GM10248 (cell line): ENCODE data around the gene CXCL5.
"Not testable (repeated sequence)": the region's sequence is repeated elsewhere in the genome, so short reads cannot be mapped to it uniquely, and the experiment has no call there.

Source experiments
- CTCF ChIA-PET: fragments of 300-600 bp; sonication (Branson Sonifier 250); formaldehyde crosslinking; extraction: SDS; loops from one replicate; lab custom pipeline; 2021; ENCODE audit warnings: antibody characterized with exemption; lab: Yijun Ruan, JAX
- POLR2A ChIA-PET: fragments of 350-650 bp; sonication (Branson Sonifier 250); formaldehyde crosslinking; extraction: SDS; loops from one replicate; lab custom pipeline; 2020; ENCODE audit warnings: antibody characterized with exemption; lab: Yijun Ruan, JAX
- DNase-seq: peaks from one replicate; pipeline ENCODE4 v3.0.0; 2012; ENCODE audit errors: extremely low spot score
- CTCF ChIP-seq: IDR thresholded peaks from 2 replicates; pipeline ENCODE4 v1.5.1; 2012; ENCODE audit warnings: mild to moderate bottlenecking, low read depth; ENCODE audit errors: extremely low read depth, missing control alignments, control extremely low read depth

Gene CXCL5

GRCh38 chr4:73974352-73974751 lies 24.1 kb downstream of the CXCL5 start:
- CTCF ChIA-PET: no interaction called here
- TF ChIP-seq CTCF: no peak

DNA sequence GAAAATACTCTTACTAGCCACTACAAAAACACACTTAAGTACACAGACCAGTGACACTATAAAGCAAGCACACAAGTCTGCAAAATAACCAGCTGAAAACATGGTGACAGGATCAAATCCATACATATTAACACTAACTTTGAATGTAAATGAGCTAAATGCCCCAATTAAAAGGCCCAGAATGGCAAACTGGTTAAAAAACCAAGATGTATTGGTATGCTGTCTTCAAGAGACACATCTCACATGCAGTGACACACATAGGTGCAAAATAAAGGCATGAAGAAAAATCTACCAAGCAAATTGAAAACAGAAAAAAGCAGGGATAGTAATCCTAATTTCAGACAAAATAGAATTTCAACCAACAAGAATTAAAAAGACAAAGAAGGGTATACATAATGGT lies 27.5 kb downstream of the CXCL5 start:
- ChIA-PET POLR2A (no interaction called here), CTCF (no interaction called here)
- no peak for TF ChIP-seq CTCF
- no peak for DNase-seq

More at GRCh38 chr4:73974352-73974751, 24.1 kb downstream of the CXCL5 start:
- POLR2A ChIA-PET: no interaction called here
- DNase-seq: no peak

GRCh38 chr4:73970011-73970410 lies 28.5 kb downstream of the CXCL5 start:
- CTCF ChIA-PET: no interaction called here
- TF ChIP-seq CTCF: no peak
- no peak for DNase-seq
- POLR2A ChIA-PET: no interaction called here

DNA sequence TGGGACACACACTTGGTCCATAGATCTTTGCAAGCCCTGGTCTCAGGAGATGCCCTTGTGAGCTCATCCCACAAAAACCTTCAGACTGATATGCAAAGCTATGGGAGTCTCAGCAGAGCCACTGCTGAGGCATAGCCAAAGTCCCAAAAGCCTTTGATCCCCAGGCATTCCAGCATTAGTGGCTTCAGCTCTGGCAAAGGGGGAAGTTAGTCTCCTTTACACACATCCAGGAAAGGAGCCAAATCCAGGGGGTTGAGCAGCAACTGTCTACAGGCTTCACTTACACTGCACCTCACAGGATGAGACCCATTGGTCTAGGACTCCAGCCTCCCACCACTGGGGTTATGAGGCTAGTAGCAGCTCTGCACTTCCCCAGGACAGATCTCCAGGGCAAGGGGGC lies 30.6 kb downstream of the CXCL5 start:
- CTCF ChIA-PET: interaction anchor here (1.1 to 1.5 kb wide), 2 partner anchors 9 to 40 kb away, joined by 3 to 4 read pairs; no protein-coding TSS in a partner anchor
- TF ChIP-seq CTCF: no peak
- POLR2A ChIA-PET: no interaction called here
- no peak for DNase-seq

DNA sequence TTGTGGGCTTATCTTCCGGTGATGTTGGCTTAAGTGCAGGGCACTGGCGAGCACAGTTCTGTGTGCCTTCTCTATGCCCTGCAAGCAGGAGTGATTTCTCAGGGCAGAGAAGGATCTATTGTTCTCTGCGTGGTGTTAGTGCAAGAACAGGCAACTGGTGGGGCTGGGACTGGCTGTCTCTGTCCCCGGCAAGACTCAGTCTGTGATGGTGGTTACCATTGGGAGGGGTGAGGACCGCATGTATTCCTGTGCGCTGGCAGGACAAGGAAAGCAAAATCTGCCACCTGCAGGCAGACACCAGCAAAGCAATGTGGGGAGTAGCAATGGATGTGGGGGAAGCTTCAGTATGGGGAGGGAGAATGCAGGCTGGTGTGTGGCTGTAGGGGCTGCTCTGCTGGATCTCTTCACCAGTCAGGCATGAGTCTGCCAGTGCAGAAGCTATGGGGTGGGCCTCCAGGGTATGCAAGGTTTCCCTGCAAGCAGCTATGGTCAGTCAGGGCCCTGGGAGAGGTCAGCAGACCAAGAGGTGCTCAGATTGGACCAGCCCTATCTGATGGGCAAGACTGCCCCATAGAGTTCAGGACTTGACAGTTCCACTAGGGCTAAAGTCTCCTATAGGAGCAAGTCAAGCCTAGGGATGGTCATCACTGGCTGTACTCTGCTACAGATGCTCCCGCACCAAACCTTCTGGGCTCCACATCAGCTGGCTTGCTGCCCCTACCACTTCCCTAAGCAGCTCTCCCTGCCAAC lies 33.4 kb downstream of the CXCL5 start:
- POLR2A ChIA-PET: no interaction called here
- CTCF ChIA-PET: no interaction called here
- DNase-seq: no peak
- no peak for TF ChIP-seq CTCF

GRCh38 chr4:73962724-73963123 lies 35.8 kb downstream of the CXCL5 start:
- DNase-seq: no peak
- POLR2A ChIA-PET: no interaction called here

DNA sequence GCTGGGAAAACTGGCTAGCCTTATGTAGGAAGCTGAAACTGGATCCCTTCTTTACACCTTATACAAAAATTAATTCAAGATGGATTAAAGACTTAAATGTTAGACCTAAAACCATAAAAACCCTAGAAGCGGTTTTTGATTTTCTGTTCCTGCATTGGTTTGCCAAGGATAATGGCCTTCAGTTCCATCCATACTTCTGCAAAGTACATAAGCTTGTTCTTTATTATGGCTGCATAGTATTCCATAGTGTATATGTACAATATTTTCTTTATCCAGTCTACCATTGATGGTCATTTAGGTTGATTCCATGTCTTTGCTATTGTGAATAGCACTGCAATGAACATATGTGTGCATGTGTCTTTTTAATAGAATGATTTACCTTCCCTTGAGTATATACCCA lies 39.4 kb downstream of the CXCL5 start:
- CTCF ChIA-PET, POLR2A ChIA-PET, DNase-seq: not testable (repeated sequence)

More at GRCh38 chr4:73962724-73963123, 35.8 kb downstream of the CXCL5 start:
- CTCF ChIA-PET: no interaction called here
- TF ChIP-seq CTCF: no peak
